ENCODE results near the gene CD22. TPM values are rescaled to one million over a fixed set of nuclear protein-coding genes. Genes with fewer than 3 reads are reported as not detected.

Gene CD22
- total RNA-seq, 1 donor, result not detected

- no peaks in the 10 kb centered on the region for H3K36me3 ChIP-seq (ENCODE audit: insufficient read depth, low read length)
Measured at GRCh38 chr19:35348911-35349611, 20.1 kb downstream of the CD22 start.

GRCh38 chr19:35349614-35350521, 20.9 kb downstream of the CD22 start:
- DNase-seq (ENCODE audit: insufficient read length, low spot score, missing footprints), result no peak
- no peak for TF ChIP-seq CTCF (IDR thresholded peaks at IDR 0.05; ENCODE audit: extremely low read depth, low read depth, low read length)
- Histone ChIP-seq H4K20me1 (ENCODE audit: insufficient read depth, low read length) (no peaks in the 10 kb centered on the region), H3K79me2 (ENCODE audit: insufficient read depth, low read length) (no peaks in the 10 kb centered on the region), H3K36me3 (ENCODE audit: insufficient read depth, low read length) (no peaks in the 10 kb centered on the region), H3K27ac (ENCODE audit: low read depth, low read length) (no peak overlapping the region), H3K4me1 (ENCODE audit: insufficient read depth, low read length) (no peaks in the 10 kb centered on the region), H3K4me2 (ENCODE audit: insufficient read depth, low read length) (no peak overlapping the region), H3K9me3 (ENCODE audit: low read depth, low read length) (no peaks in the 10 kb centered on the region), H2AFZ (ENCODE audit: low read length) (no peak overlapping the region), H3K4me3 (ENCODE audit: insufficient read depth, low read length) (no peak overlapping the region), H3K27me3 (ENCODE audit: insufficient read depth, low read length) (no peaks in the 10 kb centered on the region)

More at GRCh38 chr19:35348911-35349611, 20.1 kb downstream of the CD22 start:
- Histone ChIP-seq H3K79me2 (ENCODE audit: insufficient read depth, low read length) (no peaks in the 10 kb centered on the region), H3K27me3 (ENCODE audit: insufficient read depth, low read length) (no peaks in the 10 kb centered on the region), H3K4me3 (ENCODE audit: insufficient read depth, low read length) (no peak overlapping the region), H3K4me1 (ENCODE audit: insufficient read depth, low read length) (no peaks in the 10 kb centered on the region), H3K27ac (ENCODE audit: low read depth, low read length) (no peak overlapping the region), H3K4me2 (ENCODE audit: insufficient read depth, low read length) (no peak overlapping the region), H2AFZ (ENCODE audit: low read length) (no peak overlapping the region), H4K20me1 (ENCODE audit: insufficient read depth, low read length) (no peaks in the 10 kb centered on the region), H3K9me3 (ENCODE audit: low read depth, low read length) (no peaks in the 10 kb centered on the region)
- TF ChIP-seq CTCF (IDR thresholded peaks at IDR 0.05; ENCODE audit: extremely low read depth, low read depth, low read length), result no peak
- peak; percentile 69 for DNase-seq (ENCODE audit: insufficient read length, low spot score, missing footprints)

DNA sequence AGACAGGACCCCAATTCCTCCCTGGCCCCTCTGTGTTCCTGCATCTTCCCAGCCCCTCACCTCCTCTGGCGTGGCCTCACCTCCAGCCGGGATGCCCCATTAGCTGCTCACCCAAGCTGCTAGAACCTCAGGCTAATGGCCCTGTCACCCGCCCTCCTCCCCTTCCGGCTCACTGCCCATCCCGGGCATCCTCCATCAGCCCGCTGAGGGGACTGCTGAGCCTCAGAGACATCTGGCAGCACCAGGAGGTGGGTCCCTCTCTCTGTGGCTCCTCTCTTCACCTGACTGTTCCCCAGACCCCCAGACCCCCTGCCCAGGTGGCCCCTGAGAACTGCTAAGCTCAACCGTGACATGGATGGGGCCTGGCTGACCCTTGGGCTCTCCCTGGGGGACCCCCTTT, 21.6 kb downstream of the CD22 start:
- TF ChIP-seq CTCF (IDR thresholded peaks at IDR 0.05; ENCODE audit: extremely low read depth, low read depth, low read length), result no peak
- DNase-seq (ENCODE audit: insufficient read length, low spot score, missing footprints), result peak; percentile 80

More for the DNA sequence above, 21.6 kb downstream of the CD22 start:
- Histone ChIP-seq H3K4me2 (ENCODE audit: insufficient read depth, low read length) (no peak overlapping the region), H2AFZ (ENCODE audit: low read length) (no peak overlapping the region), H3K27ac (ENCODE audit: low read depth, low read length) (no peak overlapping the region), H3K9me3 (ENCODE audit: low read depth, low read length) (no peaks in the 10 kb centered on the region), H3K27me3 (ENCODE audit: insufficient read depth, low read length) (no peaks in the 10 kb centered on the region), H3K79me2 (ENCODE audit: insufficient read depth, low read length) (no peaks in the 10 kb centered on the region), H3K4me3 (ENCODE audit: insufficient read depth, low read length) (no peak overlapping the region), H4K20me1 (ENCODE audit: insufficient read depth, low read length) (no peaks in the 10 kb centered on the region), H3K36me3 (ENCODE audit: insufficient read depth, low read length) (no peaks in the 10 kb centered on the region), H3K4me1 (ENCODE audit: insufficient read depth, low read length) (no peaks in the 10 kb centered on the region)
